Colon (tissue), 2 donors: ENCODE measurements around the gene MAPK10.
"Not testable (repeated sequence)": the region's sequence is repeated elsewhere in the genome, so short reads cannot be mapped to it uniquely, and the experiment has no call there.

Experiments used
- FAIRE-seq: peaks from 2 replicates; lab custom pipeline; 2012; peaks lifted over from hg19 to GRCh38; lab: Jason Lieb, UNC
- donor health status: control.
- donor health status: control.

Gene MAPK10

GRCh38 chr4:86101841-86102240, 258.0 kb downstream of the MAPK10 start:
- FAIRE-seq, result no peak

DNA sequence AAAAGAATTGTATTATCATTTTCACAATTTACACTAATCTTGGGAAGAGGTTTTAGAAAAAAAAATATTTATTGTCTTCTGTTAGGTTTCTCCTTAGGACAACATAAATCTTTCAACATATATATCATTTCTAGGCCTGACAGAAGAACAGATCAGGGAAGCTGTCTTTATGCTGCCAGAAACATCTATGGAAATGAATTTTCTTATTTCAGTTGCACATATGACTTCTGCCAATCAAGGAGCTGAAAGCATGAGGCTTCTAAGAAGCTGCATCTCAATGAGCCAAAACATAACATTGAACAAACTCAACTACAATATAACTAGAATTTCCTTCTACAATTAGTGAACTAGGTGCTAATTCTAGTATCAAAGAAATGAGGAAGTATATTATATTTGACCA, 258.4 kb downstream of the MAPK10 start:
- FAIRE-seq, result no peak

GRCh38 chr4:86100539-86101215, 259.2 kb downstream of the MAPK10 start:
- FAIRE-seq, result no peak

- no peak for FAIRE-seq
Measured at GRCh38 chr4:86099348-86099747, 260.5 kb downstream of the MAPK10 start.

- no peak for FAIRE-seq
Measured at GRCh38 chr4:86098691-86099090, 261.2 kb downstream of the MAPK10 start.

- FAIRE-seq, result no peak
Measured at GRCh38 chr4:86096373-86096772, 263.5 kb downstream of the MAPK10 start.

- FAIRE-seq, result no peak
Measured at GRCh38 chr4:86092684-86093083, 267.2 kb downstream of the MAPK10 start.

- FAIRE-seq, result no peak
Measured at GRCh38 chr4:86091201-86091600, 268.7 kb downstream of the MAPK10 start.

DNA sequence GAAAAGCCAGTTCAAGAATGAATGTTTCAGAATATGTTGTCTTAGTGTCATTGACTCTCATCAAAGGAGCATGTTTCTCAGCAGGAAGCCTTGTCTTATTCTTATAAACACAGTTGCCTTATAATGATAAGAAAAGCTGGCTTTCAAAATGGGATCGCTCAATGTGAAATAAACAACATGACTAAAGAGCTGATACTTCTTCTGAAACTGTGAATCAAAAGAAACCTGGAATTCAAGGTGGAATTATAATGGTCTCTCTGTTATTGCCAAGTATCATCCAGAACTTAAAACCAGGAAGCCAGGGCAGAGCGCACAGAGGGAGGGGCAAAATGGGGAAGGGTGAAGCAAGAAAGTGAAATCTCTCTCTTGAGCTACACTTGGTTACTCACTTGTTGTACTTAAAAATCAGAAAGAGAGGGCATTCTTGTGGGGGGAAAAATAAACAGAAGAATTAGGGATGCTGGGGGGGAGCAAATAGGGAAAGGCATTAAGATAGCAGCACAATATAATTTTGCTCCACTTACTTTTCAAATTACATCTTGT, 270.0 kb downstream of the MAPK10 start:
- no peak for FAIRE-seq

GRCh38 chr4:86089053-86089452, 270.8 kb downstream of the MAPK10 start:
- FAIRE-seq, result no peak

DNA sequence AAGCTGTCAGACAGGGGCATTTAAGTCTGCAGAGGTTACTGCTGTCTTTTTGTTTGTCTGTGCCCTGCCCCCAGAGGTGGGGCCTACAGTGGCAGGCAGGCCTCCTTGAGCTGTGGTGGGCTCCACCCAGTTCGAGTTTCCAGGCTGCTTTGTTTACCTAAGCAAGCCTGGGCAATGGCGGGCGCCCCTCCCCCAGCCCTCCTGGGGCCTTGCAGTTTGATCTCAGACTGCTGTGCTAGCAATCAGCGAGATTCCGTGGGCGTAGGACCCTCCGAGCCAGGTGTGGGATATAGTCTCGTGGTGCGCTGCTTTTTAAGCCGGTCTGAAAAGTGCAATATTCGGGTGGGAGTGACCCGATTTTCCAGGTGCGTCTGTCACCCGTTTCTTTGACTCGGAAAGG, 284.1 kb downstream of the MAPK10 start:
- FAIRE-seq, result not testable (repeated sequence)

GRCh38 chr4:86060341-86060740, 299.5 kb downstream of the MAPK10 start:
- no peak for FAIRE-seq

DNA sequence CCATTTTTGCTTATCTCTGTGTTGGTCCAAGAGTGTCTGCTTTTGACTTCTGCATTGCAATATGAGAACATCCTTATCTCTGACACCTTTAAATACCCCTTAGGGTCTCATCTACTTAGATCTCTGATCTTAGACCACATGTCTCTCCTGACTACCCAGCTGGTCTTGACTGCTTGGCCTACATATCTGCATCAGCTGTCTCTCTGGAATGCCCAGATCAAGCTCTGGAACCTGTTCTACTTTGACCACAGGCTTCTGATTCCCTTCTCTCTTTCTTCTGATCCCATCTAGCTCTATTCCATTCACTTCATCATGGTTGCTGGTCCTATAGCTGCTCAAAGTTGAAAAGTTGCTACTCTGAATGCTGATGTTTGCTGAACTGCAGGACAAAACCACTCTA, 301.2 kb downstream of the MAPK10 start:
- no peak for FAIRE-seq

DNA sequence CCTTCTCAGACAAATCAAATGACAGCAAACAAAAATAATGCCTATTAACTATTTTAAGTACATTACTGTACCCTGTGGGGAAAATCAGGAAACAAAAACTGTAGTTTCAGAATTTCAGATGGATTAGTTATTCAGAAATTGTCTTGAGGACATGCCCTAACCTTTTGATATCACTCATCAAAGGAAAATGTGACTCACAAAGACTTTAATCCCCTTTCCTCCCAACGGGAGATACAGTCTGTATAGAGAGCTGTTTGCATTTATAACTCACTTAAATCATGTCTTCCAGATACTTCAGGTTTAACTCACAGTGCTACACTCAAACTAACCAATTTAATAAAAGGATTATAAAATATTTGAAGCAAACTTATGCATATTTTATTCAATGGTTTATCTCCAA, 304.0 kb downstream of the MAPK10 start:
- no peak for FAIRE-seq

GRCh38 chr4:86054286-86055032, 305.4 kb downstream of the MAPK10 start:
- FAIRE-seq, result no peak

DNA sequence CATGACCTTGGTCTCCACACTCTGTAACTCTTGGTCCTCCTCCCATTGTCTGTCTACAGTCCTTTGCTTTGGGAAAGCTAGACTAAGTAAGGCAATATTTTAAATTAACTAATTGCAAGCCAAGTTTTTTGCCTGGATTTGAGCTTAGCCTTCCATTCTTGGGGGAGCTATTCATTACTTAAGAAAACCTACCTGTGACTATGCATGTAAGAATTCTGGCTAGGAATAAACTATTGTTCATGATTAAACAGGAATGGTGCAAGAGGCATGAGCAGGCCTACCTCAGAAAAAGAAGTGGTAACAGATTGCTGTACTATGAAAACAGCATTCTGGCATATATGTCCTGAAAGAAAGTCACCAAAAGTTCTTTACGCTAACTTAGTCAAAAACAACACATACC, 309.4 kb downstream of the MAPK10 start:
- no peak for FAIRE-seq

DNA sequence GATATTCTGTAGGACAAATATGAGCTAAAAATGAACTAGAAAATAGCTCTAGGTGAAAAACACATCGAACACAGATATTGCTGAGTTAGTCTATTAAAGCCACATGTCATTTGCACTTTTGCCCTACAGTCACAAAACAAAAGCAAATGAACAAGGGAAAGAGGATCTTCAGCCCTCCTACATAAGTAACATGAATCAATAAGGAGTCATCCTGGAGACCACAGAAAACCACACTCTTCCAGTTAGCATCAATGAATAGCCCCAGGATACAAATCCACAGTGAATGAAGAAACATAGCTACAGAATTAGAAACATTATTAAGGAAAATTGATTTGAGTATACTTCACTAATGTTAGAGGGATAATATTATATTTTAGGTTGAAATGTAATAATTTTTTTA, 311.4 kb downstream of the MAPK10 start:
- FAIRE-seq, result no peak

DNA sequence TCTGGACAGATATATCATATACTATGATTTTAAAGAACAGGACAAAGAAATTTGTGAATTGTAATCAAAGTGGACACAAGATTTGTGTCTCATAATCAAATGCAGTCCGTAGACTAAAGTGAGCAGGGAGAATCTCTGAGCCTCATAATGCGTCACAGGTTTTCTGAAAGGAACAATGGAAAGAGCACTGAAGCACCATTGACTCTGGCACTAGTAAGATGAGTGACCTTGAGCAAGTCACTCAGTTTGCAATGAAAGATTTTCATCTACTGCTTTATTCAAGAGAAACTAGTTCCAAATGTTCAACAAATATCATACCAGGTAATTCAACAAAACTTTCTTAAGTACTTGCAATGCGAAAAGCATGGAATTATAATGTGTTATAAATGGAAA, 315.3 kb downstream of the MAPK10 start:
- FAIRE-seq, result no peak

GRCh38 chr4:86043755-86044592, 315.9 kb downstream of the MAPK10 start:
- FAIRE-seq, result no peak

DNA sequence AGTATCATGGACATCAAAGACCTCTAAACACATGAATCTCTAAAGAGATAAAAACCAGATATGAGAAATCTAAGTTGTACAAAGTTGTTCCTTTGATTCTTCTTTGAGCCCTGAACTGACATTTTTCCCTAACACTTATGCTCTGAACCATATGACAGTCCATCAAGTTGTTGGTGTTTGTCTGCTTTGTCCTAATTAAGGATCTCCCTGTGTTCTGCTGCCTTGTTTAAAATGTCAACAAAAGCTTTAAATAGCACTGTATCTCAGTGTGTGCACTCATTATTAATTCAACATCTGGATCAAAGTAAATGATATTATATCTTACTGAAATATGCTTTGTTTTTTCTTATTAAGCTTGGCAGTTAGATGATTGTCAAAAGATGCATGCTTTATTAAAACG, 321.8 kb downstream of the MAPK10 start:
- no peak for FAIRE-seq

DNA sequence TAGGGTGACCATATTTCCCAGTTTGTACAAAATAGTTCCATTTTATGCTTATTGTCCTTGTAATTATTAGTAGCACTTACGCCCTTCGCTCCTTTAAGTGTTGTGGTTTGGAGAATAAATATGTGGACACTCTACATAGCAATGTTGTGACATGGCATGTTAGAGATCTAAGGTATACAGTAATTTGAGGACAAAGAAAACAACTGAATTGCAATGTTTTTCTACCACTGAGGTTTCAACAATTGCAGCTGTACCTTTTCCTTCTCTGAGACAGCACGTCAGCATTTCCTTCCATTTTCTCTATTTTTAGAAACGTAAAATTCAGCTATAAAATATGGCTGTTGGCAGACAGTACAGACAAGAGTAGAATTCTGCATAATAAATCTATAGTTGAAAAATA, 323.1 kb downstream of the MAPK10 start:
- FAIRE-seq, result no peak

DNA sequence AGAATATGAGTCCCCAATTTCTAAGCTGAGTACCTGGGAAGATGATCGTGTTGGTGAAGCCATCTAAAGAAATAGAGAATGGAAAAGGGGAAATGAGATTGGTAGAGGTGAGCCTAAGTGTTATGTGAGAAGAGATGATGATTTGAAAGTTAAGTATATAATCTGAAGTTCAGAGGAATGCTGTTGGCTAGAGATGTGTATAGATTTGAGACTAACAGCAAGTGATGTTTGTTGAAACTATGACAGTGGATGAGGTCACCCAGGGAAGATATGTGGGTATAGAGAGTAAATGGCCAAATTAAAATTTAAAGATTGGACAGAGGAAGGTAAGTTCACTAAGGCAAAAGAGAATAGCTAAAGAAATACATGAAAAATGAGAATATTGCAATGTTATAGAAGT, 324.2 kb downstream of the MAPK10 start:
- FAIRE-seq, result no peak

DNA sequence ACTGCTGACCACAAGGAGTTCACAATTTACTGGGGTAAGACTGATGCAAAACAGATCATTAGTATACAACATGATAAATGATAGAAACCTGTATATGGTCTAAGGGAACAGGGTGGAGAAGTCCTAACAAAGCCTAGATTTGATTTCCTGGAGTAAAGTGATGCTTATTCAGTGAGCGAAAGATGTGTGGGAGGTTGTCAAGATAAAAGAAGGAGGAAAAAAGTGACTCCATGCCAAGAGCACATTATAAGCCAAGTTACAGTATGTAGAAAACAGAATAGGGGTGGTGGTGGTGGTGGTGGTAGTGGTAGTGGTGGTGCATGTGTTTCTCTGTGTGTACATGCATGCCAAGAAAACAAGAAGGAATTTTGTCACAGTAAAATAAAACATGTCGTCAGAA, 325.2 kb downstream of the MAPK10 start:
- no peak for FAIRE-seq
